ENCODE measurements around the gene TRIO.

DNA sequence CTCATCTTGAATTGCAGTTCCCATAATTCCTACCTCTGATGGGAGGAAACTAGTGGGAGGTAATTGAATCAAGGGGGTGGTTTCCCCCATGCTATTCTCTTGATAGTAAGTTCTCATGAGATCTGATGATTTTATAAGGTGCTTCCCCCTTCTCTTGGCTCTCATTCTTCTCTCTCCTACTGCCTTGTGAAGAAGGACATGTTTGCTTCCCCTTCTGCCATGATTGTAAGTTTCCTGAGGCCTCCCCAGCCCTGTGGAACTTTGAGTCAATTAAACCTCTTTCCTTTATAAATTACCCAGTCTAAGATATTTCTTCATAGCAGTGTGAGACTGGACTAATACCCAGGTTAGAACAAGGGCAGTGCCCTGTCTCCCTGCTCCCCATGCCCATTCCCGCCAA lies 7.5 kb upstream of the TRIO start:
- TF ChIP-seq, protein P1, sequence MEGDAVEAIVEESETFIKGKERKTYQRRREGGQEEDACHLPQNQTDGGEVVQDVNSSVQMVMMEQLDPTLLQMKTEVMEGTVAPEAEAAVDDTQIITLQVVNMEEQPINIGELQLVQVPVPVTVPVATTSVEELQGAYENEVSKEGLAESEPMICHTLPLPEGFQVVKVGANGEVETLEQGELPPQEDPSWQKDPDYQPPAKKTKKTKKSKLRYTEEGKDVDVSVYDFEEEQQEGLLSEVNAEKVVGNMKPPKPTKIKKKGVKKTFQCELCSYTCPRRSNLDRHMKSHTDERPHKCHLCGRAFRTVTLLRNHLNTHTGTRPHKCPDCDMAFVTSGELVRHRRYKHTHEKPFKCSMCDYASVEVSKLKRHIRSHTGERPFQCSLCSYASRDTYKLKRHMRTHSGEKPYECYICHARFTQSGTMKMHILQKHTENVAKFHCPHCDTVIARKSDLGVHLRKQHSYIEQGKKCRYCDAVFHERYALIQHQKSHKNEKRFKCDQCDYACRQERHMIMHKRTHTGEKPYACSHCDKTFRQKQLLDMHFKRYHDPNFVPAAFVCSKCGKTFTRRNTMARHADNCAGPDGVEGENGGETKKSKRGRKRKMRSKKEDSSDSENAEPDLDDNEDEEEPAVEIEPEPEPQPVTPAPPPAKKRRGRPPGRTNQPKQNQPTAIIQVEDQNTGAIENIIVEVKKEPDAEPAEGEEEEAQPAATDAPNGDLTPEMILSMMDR (IDR thresholded peaks at IDR 0.05) = no peak
- TF ChIP-seq POLR2A (IDR thresholded peaks at IDR 0.05) = no peak
